Immature natural killer cell (primary cell): Measurements from ENCODE around the gene CNNM1. TPM values are rescaled to one million over a fixed set of nuclear protein-coding genes. Genes with fewer than 3 reads are reported as not detected.

Experiments used
- DNase-seq, 3 donors: peaks; one replicate each; pipeline ENCODE4 v3.0.0; 2022; ENCODE audit warnings: mixed read lengths in 1 of 3
- H3K27ac Mint-ChIP-seq, 6 donors: one replicate each; pipeline ENCODE4 v1.8.0; 2020; ENCODE audit warnings: mixed read lengths in 6 of 6, mild to moderate bottlenecking in 5 of 6, inconsistent platforms in 4 of 6, moderate library complexity in 3 of 6
- H3K27me3 Mint-ChIP-seq, 3 donors: one replicate each; pipeline ENCODE4 v1.8.0; 2020 to 2021; ENCODE audit warnings: low read depth in 3 of 3, mild to moderate bottlenecking in 3 of 3, mixed read lengths in 3 of 3, moderate library complexity in 3 of 3, inconsistent platforms in 1 of 3
- H3K36me3 Mint-ChIP-seq, 3 donors: one replicate each; pipeline ENCODE4 v1.8.0; 2020; ENCODE audit warnings: mixed read lengths in 3 of 3, inconsistent platforms in 2 of 3, mild to moderate bottlenecking in 2 of 3
- H3K4me1 Mint-ChIP-seq, 2 donors: one replicate each; pipeline ENCODE4 v1.8.0; 2020; ENCODE audit warnings: inconsistent platforms in 2 of 2, mild to moderate bottlenecking in 2 of 2, mixed read lengths in 2 of 2, moderate library complexity in 1 of 2
- H3K4me3 Mint-ChIP-seq, 5 donors: one replicate each; pipeline ENCODE4 v1.8.0; 2020; ENCODE audit warnings: mild to moderate bottlenecking in 5 of 5, mixed read lengths in 5 of 5, inconsistent platforms in 3 of 5, moderate library complexity in 3 of 5
- H3K9me3 Mint-ChIP-seq, 6 donors: one replicate each; pipeline ENCODE4 v1.8.0; 2020; ENCODE audit warnings: mild to moderate bottlenecking in 6 of 6, mixed read lengths in 6 of 6, inconsistent platforms in 4 of 6, moderate library complexity in 3 of 6
- polyA plus RNA-seq, 3 donors: library from polyadenylated mRNA; unstranded; fragments of 300-500 nt; fragmentation: Illumina TruSeq; gene quantifications; one replicate each; pipeline ENCODE4 v1.2.3, GENCODE V29; 2021

Gene CNNM1
- polyA plus RNA-seq, 3 donors from 2014 or later, result not detected

- Mint-ChIP-seq H3K4me3 (no peak overlapping the region), H3K27ac (no peak overlapping the region), H3K27me3 (peaks cover 5 to 12% (median 12%) of the 10 kb centered on the region in 3 donors), H3K9me3 (no peaks in the 10 kb centered on the region), H3K4me1 (peaks cover 39 to 46% of the 10 kb centered on the region in 2 donors), H3K36me3 (peaks cover 0 to 4% (median 4%) of the 10 kb centered on the region in 3 donors)
- no peak for DNase-seq
Measured at GRCh38 chr10:99433378-99434020, 104.3 kb downstream of the CNNM1 start.

- Mint-ChIP-seq H3K9me3 (no peaks in the 10 kb centered on the region), H3K4me1 (peaks cover 18 to 23% of the 10 kb centered on the region in 2 donors), H3K4me3 (no peak overlapping the region), H3K36me3 (peaks cover 0 to 4% (median 4%) of the 10 kb centered on the region in 3 donors), H3K27ac (no peak overlapping the region), H3K27me3 (peaks cover 2 to 4% (median 4%) of the 10 kb centered on the region in 3 donors)
- peak; percentile 15 to 34 (median 20) for DNase-seq
Measured at GRCh38 chr10:99435986-99436638, 107.0 kb downstream of the CNNM1 start.

- H3K4me3 Mint-ChIP-seq, result no peak overlapping the region
- peaks cover 0 to 2% (median 0%) of the 10 kb centered on the region in 3 donors for H3K27me3 Mint-ChIP-seq
- DNase-seq, result no peak
- H3K4me1 Mint-ChIP-seq, result peaks cover 2 to 9% of the 10 kb centered on the region in 2 donors
- H3K9me3 Mint-ChIP-seq, result no peaks in the 10 kb centered on the region
- H3K27ac Mint-ChIP-seq, result no peak overlapping the region
- H3K36me3 Mint-ChIP-seq, result peaks cover 0 to 4% (median 4%) of the 10 kb centered on the region in 3 donors
Measured at GRCh38 chr10:99438890-99439289, 109.7 kb downstream of the CNNM1 start.

DNA sequence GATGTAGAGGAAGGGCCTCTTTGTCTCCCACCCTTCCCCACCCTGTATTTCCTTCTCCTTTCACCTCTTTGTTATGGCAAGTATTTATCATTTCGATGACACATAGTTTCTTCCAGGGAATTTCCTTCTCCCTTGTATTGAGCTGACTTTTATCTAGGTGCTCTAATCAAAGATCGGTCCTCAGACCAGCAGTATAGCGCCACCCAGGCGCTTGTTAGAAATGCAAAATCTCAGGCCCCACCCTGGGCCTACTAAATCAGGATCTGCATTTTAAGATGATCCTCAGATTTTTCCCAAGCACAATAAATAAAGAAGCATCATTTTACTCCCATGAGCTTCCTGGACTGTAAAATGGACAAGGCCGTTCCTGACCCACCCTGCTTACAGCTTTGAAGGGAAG lies 113.2 kb downstream of the CNNM1 start:
- no peak for DNase-seq

DNA sequence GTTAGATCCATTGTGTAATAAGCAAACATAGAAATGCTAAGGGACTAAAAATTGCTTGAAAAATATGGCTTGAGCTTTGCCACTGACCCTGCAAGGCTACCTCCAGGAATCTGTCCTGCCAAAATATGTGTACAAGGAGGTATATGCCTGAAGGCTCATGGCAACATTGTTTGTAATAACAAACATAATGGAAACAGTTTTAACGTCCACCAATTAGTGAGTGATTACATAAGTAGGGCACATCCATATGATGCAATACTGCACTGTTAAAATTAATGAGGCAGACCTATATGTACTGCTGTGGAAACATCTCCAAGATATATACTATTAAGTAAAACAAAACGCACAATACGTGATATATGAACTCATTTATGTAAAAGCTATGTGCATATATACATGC lies 114.3 kb downstream of the CNNM1 start:
- H3K9me3 Mint-ChIP-seq, result no peaks in the 10 kb centered on the region
- no peak overlapping the region for H3K27ac Mint-ChIP-seq

More for the DNA sequence above, 113.2 kb downstream of the CNNM1 start:
- Mint-ChIP-seq H3K27me3 (peaks cover 0 to 5% (median 0%) of the 10 kb centered on the region in 3 donors), H3K9me3 (no peaks in the 10 kb centered on the region), H3K27ac (no peak overlapping the region), H3K36me3 (no peaks in the 10 kb centered on the region), H3K4me3 (no peak overlapping the region), H3K4me1 (no peaks in the 10 kb centered on the region)

More for the DNA sequence above, 114.3 kb downstream of the CNNM1 start:
- H3K36me3 Mint-ChIP-seq, result no peaks in the 10 kb centered on the region
- H3K4me1 Mint-ChIP-seq, result no peaks in the 10 kb centered on the region
- no peak for DNase-seq
- no peak overlapping the region for H3K4me3 Mint-ChIP-seq
- peaks cover 0 to 6% (median 0%) of the 10 kb centered on the region in 3 donors for H3K27me3 Mint-ChIP-seq

Other genes with a start within 250 kb of the CNNM1 start
- not detected for gene HPSE2, start 93.5 kb upstream of the CNNM1 start, polyA plus RNA-seq
- gene GOT1, start 101.3 kb downstream of the CNNM1 start, polyA plus RNA-seq, result 10 to 100 TPM; 21.7 to 29.0 (median 27.6) TPM
- not detected for gene NKX2-3, start 203.6 kb downstream of the CNNM1 start, polyA plus RNA-seq